ENCODE results near the gene CCSER2.

GRCh38 chr10:84541289-84541637 lies 212.9 kb downstream of the CCSER2 start:
- TF ChIP-seq CTCF (IDR thresholded peaks at IDR 0.05) (no peak), POLR2AphosphoS5 (IDR thresholded peaks at IDR 0.05) (no peak), POLR2A (IDR thresholded peaks at IDR 0.05) (no peak), EP300 (IDR thresholded peaks at IDR 0.05) (no peak)
